ENCODE measurements around the gene FHIT.

GRCh38 chr3:59782664-59783063 lies 1468.6 kb downstream of the FHIT start:
- no peak for TF ChIP-seq CTCF (IDR thresholded peaks at IDR 0.05)
- no peak for TF ChIP-seq POLR2A (IDR thresholded peaks at IDR 0.05)

All from ovary (tissue), 3 donors.